GM12878 (cell line): ENCODE data around the gene APLP2.
"Not testable (repeated sequence)": the region's sequence is repeated elsewhere in the genome, so short reads cannot be mapped to it uniquely, and the experiment has no call there.

Source experiments
- EP300 ChIP-seq, 2 experiments: fragments of 150-350 bp in 1 of 2; IDR thresholded peaks; 2 replicates each; pipeline ENCODE4 v1.6.1; 2011 to 2012; ENCODE audit warnings: low read depth in 2 of 2, low read length in 2 of 2, borderline replicate concordance in 1 of 2, improper control_type of control experiment in 1 of 2, inconsistent platforms in 1 of 2; ENCODE audit not compliant: control insufficient read depth in 1 of 2
- HDAC2 ChIP-seq: fragments of 200-600 bp; sonication (generic); IDR thresholded peaks from 2 replicates; pipeline ENCODE4 v1.6.1; 2017
- POLR2A ChIP-seq: IDR thresholded peaks from 2 replicates; pipeline ENCODE4 v1.6.1; 2011; ENCODE audit warnings: low read depth, mild to moderate bottlenecking, low read length
- SMC3 ChIP-seq: IDR thresholded peaks from 2 replicates; pipeline ENCODE4 v1.6.1; 2011; ENCODE audit warnings: low read length, improper control_type of control experiment, borderline replicate concordance
- TAF1 ChIP-seq: IDR thresholded peaks from 2 replicates; pipeline ENCODE4 v1.6.1; 2011; ENCODE audit warnings: mild to moderate bottlenecking, low read depth, low read length, borderline replicate concordance
- TF ChIP-seq, protein P1 (sequence below), 3 experiments: IDR thresholded peaks in 2 of 3; conservative IDR thresholded peaks in 1 of 3; 2 replicates each; pipeline ENCODE4 v1.5.1; 2011; ENCODE audit warnings: low read depth in 3 of 3, low read length in 3 of 3, mild to moderate bottlenecking in 3 of 3, control low read depth in 2 of 3, moderate library complexity in 2 of 3, inconsistent platforms in 1 of 3, mixed read lengths in 1 of 3; ENCODE audit not compliant: control insufficient read depth in 2 of 3, insufficient read depth in 1 of 3; ENCODE audit errors: extremely low read depth in 1 of 3

DNA sequence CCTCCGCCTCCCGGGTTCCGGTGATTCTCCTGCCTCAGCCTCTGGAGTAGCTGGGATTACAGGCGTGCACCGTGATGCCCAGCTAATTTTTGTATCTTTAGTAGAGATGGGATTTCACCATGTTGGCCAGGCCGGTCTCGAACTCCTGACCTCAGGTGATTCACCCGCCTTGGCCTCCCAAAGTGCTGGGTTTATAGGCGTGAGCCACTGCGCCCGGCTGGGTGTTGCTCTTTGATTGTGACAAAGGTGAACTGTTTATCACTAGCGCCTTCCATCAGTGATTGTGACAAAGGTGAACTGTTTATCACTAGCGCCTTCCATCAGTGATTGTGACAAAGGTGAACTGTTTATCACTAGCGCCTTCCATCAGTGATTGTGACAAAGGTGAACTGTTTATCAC, 123.9 kb downstream of the APLP2 start:
- TF ChIP-seq, protein P1, sequence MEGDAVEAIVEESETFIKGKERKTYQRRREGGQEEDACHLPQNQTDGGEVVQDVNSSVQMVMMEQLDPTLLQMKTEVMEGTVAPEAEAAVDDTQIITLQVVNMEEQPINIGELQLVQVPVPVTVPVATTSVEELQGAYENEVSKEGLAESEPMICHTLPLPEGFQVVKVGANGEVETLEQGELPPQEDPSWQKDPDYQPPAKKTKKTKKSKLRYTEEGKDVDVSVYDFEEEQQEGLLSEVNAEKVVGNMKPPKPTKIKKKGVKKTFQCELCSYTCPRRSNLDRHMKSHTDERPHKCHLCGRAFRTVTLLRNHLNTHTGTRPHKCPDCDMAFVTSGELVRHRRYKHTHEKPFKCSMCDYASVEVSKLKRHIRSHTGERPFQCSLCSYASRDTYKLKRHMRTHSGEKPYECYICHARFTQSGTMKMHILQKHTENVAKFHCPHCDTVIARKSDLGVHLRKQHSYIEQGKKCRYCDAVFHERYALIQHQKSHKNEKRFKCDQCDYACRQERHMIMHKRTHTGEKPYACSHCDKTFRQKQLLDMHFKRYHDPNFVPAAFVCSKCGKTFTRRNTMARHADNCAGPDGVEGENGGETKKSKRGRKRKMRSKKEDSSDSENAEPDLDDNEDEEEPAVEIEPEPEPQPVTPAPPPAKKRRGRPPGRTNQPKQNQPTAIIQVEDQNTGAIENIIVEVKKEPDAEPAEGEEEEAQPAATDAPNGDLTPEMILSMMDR (IDR thresholded peaks at IDR 0.05 in 2 of 3, conservative IDR thresholded peaks at IDR 0.05 in 1 of 3; ENCODE audit: control insufficient read depth in 2 of 3, extremely low read depth in 1 of 3, insufficient read depth in 1 of 3, low read depth in 3 of 3, low read length in 3 of 3), result not testable (repeated sequence)
- TF ChIP-seq SMC3; HDAC2; EP300 (IDR thresholded peaks at IDR 0.05; ENCODE audit: borderline replicate concordance in 1 of 2, control insufficient read depth in 1 of 2, low read depth in 2 of 2, low read length in 2 of 2); POLR2A; TAF1: not testable (repeated sequence)
